ENCODE results near the gene MCCD1.

DNA sequence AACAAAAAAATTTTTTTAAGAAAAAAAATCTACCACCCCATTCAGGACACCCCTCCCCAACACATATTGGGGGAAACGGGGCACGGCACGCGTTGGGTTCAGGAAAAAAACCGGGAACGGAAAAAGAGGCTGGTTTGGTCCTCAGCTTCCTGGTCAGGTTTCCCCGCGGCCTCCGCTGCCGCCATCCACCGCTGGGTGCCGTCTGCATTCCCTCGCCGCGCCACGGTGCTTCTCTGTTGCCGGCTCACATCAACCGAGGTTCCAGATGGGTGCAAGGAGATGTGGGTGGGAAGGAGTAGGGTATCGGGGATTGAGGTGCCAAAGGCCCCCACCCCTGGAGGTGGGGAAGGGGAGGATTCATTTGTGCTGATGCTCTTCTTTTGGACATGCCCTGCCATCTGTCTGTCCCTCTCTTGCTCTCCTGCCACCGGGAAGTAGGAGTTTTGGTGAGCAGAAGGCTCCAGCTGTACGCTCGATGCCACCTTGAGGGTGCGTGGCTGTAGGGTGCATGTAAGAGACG, 5.8 kb downstream of the MCCD1 start:
- TF ChIP-seq, protein P1, sequence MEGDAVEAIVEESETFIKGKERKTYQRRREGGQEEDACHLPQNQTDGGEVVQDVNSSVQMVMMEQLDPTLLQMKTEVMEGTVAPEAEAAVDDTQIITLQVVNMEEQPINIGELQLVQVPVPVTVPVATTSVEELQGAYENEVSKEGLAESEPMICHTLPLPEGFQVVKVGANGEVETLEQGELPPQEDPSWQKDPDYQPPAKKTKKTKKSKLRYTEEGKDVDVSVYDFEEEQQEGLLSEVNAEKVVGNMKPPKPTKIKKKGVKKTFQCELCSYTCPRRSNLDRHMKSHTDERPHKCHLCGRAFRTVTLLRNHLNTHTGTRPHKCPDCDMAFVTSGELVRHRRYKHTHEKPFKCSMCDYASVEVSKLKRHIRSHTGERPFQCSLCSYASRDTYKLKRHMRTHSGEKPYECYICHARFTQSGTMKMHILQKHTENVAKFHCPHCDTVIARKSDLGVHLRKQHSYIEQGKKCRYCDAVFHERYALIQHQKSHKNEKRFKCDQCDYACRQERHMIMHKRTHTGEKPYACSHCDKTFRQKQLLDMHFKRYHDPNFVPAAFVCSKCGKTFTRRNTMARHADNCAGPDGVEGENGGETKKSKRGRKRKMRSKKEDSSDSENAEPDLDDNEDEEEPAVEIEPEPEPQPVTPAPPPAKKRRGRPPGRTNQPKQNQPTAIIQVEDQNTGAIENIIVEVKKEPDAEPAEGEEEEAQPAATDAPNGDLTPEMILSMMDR (CRISPR knock-in tag; IDR thresholded peaks at IDR 0.05), result no peak
- TF ChIP-seq, protein P2, sequence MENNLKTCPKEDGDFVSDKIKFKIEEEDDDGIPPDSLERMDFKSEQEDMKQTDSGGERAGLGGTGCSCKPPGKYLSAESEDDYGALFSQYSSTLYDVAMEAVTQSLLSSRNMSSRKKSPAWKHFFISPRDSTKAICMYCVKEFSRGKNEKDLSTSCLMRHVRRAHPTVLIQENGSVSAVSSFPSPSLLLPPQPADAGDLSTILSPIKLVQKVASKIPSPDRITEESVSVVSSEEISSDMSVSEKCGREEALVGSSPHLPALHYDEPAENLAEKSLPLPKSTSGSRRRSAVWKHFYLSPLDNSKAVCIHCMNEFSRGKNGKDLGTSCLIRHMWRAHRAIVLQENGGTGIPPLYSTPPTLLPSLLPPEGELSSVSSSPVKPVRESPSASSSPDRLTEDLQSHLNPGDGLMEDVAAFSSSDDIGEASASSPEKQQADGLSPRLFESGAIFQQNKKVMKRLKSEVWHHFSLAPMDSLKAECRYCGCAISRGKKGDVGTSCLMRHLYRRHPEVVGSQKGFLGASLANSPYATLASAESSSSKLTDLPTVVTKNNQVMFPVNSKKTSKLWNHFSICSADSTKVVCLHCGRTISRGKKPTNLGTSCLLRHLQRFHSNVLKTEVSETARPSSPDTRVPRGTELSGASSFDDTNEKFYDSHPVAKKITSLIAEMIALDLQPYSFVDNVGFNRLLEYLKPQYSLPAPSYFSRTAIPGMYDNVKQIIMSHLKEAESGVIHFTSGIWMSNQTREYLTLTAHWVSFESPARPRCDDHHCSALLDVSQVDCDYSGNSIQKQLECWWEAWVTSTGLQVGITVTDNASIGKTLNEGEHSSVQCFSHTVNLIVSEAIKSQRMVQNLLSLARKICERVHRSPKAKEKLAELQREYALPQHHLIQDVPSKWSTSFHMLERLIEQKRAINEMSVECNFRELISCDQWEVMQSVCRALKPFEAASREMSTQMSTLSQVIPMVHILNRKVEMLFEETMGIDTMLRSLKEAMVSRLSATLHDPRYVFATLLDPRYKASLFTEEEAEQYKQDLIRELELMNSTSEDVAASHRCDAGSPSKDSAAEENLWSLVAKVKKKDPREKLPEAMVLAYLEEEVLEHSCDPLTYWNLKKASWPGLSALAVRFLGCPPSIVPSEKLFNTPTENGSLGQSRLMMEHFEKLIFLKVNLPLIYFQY (CRISPR knock-in tag; IDR thresholded peaks at IDR 0.05; ENCODE audit: borderline replicate concordance), result no peak
- TF ChIP-seq RAD21 (CRISPR knock-in tag; IDR thresholded peaks at IDR 0.05), result no peak
- no peak for TF ChIP-seq HDAC1 (CRISPR knock-in tag; IDR thresholded peaks at IDR 0.05)
- TF ChIP-seq RARG (CRISPR knock-in tag; IDR thresholded peaks at IDR 0.05; ENCODE audit: low read depth), result no peak
- TF ChIP-seq YY1 (IDR thresholded peaks at IDR 0.05; ENCODE audit: insufficient read depth, insufficient replicate concordance, low read depth, low read length), result no peak
- no peak for TF ChIP-seq EEA1 (CRISPR knock-in tag; IDR thresholded peaks at IDR 0.05; ENCODE audit: borderline replicate concordance)

Data from HepG2 (cell line).